Measurements from ENCODE around the gene MRGPRD.

- TF ChIP-seq CTCF (IDR thresholded peaks at IDR 0.05; ENCODE audit: low read depth, low read length, missing input control): no peak
- TF ChIP-seq, protein P1, sequence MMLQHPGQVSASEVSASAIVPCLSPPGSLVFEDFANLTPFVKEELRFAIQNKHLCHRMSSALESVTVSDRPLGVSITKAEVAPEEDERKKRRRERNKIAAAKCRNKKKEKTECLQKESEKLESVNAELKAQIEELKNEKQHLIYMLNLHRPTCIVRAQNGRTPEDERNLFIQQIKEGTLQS (IDR thresholded peaks at IDR 0.05): no peak
Observed at GRCh38 chr11:68942095-68942620, 38.6 kb downstream of the MRGPRD start.
